GM12892 (cell line): ENCODE measurements around the gene KRT12.

Experiments used
- POLR2A ChIP-seq: IDR thresholded peaks from 2 replicates; pipeline ENCODE4 v1.6.1; 2011; ENCODE audit warnings: low read depth, low read length, control low read depth
- POLR2AphosphoS5 ChIP-seq: IDR thresholded peaks from 2 replicates; pipeline ENCODE4 v1.6.1; 2011; ENCODE audit warnings: low read depth, low read length, control low read depth
- TAF1 ChIP-seq: IDR thresholded peaks from 2 replicates; pipeline ENCODE4 v1.6.1; 2011; ENCODE audit warnings: low read depth, mild to moderate bottlenecking, control low read depth, low read length, borderline replicate concordance

DNA sequence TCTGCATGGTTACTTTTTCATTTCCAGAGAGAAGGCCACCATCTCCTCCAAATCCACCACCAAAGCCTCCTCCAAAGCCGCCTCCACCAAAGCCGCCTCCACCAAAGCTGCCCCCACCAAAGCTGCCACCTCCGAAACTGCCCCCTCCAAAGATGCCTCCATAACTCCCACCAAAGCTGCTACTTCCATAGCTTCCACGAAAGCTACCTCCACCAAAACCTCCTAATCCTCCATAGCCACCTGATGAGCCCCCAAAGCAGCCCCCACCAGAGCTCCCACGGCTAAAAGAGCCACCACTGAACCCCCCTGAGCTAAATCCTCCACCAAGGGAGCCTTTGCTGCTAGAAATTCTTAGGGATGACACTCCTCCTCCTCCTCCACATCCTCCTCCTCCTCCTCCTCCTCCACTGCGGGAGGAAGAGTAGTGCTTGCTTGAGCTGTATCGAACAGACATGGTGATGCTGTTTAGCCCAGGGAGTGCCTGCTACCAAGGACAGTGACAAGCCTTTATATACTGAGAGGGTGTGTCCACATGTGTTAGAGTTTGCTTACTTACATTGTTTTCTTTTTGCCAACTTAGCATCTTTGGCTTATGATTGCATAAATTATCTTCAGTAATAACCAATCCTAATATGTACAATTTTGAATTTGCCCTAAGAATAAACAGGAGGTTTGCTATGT is 44.8 kb downstream of the KRT12 start, which contains the start of gene KRT10:
- TF ChIP-seq POLR2AphosphoS5 = no peak
- no peak for TF ChIP-seq POLR2A
- TF ChIP-seq TAF1 = no peak
